Right lobe of liver (tissue), 6 donors: ENCODE data around the gene UBALD1. TPM values are rescaled to one million over a fixed set of nuclear protein-coding genes. Genes with fewer than 3 reads are reported as not detected.

Source experiments
- ATAC-seq, 4 donors: fragments of 200-7000 bp; cut with Tn5 transposase; one replicate each; pipeline ENCODE4 v1.9.1; 2020; ENCODE audit warnings: mild to moderate bottlenecking in 4 of 4, moderate library complexity in 4 of 4
- DNase-seq, 3 donors: peaks; one replicate each; pipeline ENCODE4 v3.0.0-alpha.2; 2020
- H3K27ac ChIP-seq, 3 donors: fragments of 200-600 bp; one replicate each; pipeline ENCODE4 v1.8.0; 2022
- H3K27me3 ChIP-seq, 2 donors: fragments of 200-600 bp; one replicate each; pipeline ENCODE4 v1.8.0; 2022
- H3K36me3 ChIP-seq, 4 donors: fragments of 200-600 bp; sonication (generic) in 1 of 4; one replicate each; pipeline versions ENCODE4 v1.5.1 to v1.8.0; 2017 to 2022; ENCODE audit warnings: control low read depth in 1 of 4
- H3K4me1 ChIP-seq, 4 donors: fragments of 200-600 bp; sonication (generic) in 1 of 4; one replicate each; pipeline versions ENCODE4 v1.5.1 to v1.8.0; 2017 to 2022; ENCODE audit warnings: control low read depth in 1 of 4
- H3K4me3 ChIP-seq, 3 donors: fragments of 200-600 bp; one replicate each; pipeline ENCODE4 v1.8.0; 2022
- H3K9me3 ChIP-seq, 4 donors: fragments of 200-600 bp; sonication (generic) in 1 of 4; one replicate each; pipeline versions ENCODE4 v1.5.1 to v1.8.0; 2017 to 2022; ENCODE audit warnings: control low read depth in 1 of 4
- POLR2A ChIP-seq: fragments of 450-650 bp; IDR thresholded peaks from one replicate; pipeline ENCODE4 v1.6.1; 2017; ENCODE audit warnings: antibody characterized with exemption, mild to moderate bottlenecking
- WGBS: methylation state at CpG from one replicate; pipeline ENCODE4 v1.1.6; 2018; ENCODE audit warnings: low coverage, low lambda C conversion rate; ENCODE audit not compliant: insufficient coverage; ENCODE audit errors: missing lambda C conversion rate; 5-methylcytosine and 5-hydroxymethylcytosine counted together
- intact Hi-C, 2 donors: fragments of 100-400 bp; cut with DNase I; formaldehyde crosslinking; loops; one replicate each; pipeline versions ENCODE4 v1.11.2 to v1.14.1; 2022
- total RNA-seq, 6 experiments: library from RNA; depleted of rRNA in 2 of 6; stranded (reverse); fragments of >200 nt in 2 of 6; fragmentation: NEBNext Ultra II Directional in 3 of 6; extraction: Animal tissue kit (Norgen Biotek cat#: 25700) in 3 of 6; gene quantifications; one replicate each; pipeline versions ENCODE4 v1.1.0 to v1.2.4, GENCODE V29; 2016 to 2023
- TF ChIP-seq, protein P1 (sequence below), 4 donors: fragments of 200-600 bp in 3 of 4; fragments of 450-650 bp in 1 of 4; IDR thresholded peaks; one replicate each; pipeline versions ENCODE4 v1.5.1 to v1.8.0; 2016 to 2022; ENCODE audit warnings: antibody characterized with exemption in 4 of 4, mild to moderate bottlenecking in 2 of 4
- donor health status: DM: no; HTN: yes; CAD: no.
- donor health status: DM: no; HTN: no; CAD: no.
- donor health status: DM: no; HTN: no; CAD: no.
- donor health status: DM: no; HTN: yes; CAD: no.
- donor health status: DM: no; HTN: yes; CAD: no.

Gene UBALD1
- total RNA-seq, 6 experiments from 2014 or later: 6.4 to 29.5 (median 17.2) TPM

DNA sequence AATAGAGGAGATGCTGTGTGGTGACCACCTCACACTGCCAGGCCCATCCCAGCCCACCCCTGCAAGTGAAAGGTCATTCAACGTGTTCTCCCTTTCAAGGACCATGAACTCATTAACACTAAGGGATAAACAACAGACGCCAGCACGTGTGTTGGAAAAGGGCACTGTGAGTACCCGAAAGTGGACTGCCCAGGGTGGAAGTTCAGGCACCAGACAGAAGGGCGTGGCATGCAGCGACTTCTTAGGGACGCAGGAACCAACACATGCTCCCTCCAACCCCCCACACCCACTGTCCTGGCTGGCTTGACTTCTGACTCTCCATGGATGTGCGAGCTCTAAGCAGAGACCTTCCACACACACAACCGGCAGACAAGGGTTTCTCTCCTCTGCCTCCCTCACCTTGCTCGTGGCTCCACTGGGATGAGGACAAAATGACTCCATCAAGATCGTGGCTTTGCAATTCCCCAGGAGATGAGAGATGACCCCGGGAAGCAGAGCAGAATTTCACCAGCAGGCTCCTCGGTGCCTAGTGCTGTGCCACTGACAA is 11.0 kb downstream of the UBALD1 start:
- Histone ChIP-seq H3K27me3 (no peaks in the 10 kb centered on the region), H3K36me3 (peaks cover 0 to 5% (median 3%) of the 10 kb centered on the region in 4 donors), H3K4me3 (no peak overlapping the region), H3K9me3 (no peaks in the 10 kb centered on the region), H3K27ac (no peak overlapping the region), H3K4me1 (no peaks in the 10 kb centered on the region)
- 33% methylated on average over 6 of the region's 13 CpGs for WGBS
- DNase-seq: no peak
- intact Hi-C loops: no loop called here
- ATAC-seq: peak in 1 of 4 donors; percentile 3
- TF ChIP-seq, protein P1, sequence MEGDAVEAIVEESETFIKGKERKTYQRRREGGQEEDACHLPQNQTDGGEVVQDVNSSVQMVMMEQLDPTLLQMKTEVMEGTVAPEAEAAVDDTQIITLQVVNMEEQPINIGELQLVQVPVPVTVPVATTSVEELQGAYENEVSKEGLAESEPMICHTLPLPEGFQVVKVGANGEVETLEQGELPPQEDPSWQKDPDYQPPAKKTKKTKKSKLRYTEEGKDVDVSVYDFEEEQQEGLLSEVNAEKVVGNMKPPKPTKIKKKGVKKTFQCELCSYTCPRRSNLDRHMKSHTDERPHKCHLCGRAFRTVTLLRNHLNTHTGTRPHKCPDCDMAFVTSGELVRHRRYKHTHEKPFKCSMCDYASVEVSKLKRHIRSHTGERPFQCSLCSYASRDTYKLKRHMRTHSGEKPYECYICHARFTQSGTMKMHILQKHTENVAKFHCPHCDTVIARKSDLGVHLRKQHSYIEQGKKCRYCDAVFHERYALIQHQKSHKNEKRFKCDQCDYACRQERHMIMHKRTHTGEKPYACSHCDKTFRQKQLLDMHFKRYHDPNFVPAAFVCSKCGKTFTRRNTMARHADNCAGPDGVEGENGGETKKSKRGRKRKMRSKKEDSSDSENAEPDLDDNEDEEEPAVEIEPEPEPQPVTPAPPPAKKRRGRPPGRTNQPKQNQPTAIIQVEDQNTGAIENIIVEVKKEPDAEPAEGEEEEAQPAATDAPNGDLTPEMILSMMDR (IDR thresholded peaks at IDR 0.05): no peak
- TF ChIP-seq POLR2A: no peak

DNA sequence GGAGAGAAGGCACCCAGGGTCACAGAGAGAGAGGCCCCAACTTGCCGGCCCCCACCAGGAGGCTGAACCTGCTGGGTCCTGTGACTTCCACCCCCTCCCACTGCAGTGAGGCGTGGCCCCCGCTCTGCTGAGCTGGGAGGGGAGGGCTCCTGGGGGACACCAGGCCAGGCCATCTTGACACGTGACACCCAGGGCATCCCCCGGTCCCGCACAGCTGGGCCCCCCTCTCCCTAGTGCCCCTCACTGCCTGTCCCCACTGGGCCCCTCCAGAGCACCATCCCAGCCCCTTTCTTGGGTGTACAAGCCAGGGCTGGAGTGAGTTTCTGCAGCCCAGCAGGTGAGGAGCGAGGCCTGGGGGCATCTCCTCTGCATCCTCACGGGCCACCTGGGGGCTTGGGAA is 12.4 kb downstream of the UBALD1 start:
- DNase-seq: no peak
- H3K27ac ChIP-seq: no peak overlapping the region
- ATAC-seq: peak in 2 of 4 donors; percentile 3 to 9
- intact Hi-C loops: no loop called here
- WGBS: 80% methylated on average over 1 of the region's 8 CpGs
- H3K4me3 ChIP-seq: no peak overlapping the region
- no peaks in the 10 kb centered on the region for H3K36me3 ChIP-seq
- TF ChIP-seq POLR2A: no peak
- TF ChIP-seq, protein P1 (IDR thresholded peaks at IDR 0.05): no peak
- H3K9me3 ChIP-seq: no peaks in the 10 kb centered on the region
- H3K4me1 ChIP-seq: peaks cover 0 to 2% (median 0%) of the 10 kb centered on the region in 4 donors
- H3K27me3 ChIP-seq: no peaks in the 10 kb centered on the region

DNA sequence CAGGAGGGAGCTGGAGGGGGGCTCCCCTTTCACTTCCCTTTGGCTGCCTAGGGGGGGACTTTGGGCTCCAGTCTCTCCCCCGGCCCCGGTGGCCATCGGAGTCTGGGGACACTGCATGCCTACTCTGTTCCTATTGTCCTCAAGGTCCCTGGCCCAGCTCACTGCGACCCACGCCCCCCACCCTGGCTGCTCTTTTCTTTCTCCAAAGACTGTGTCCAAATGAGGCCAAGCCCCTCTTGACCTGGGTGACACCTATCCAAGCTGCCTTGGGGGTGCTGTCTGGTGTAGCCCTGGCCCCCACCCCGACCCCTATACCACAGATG is 12.9 kb downstream of the UBALD1 start:
- intact Hi-C loops: no loop called here
- ATAC-seq (no peak), DNase-seq (no peak)
- Histone ChIP-seq H3K27me3 (no peaks in the 10 kb centered on the region), H3K4me1 (peaks cover 0 to 7% (median 0%) of the 10 kb centered on the region in 4 donors), H3K9me3 (no peaks in the 10 kb centered on the region), H3K27ac (no peak overlapping the region), H3K4me3 (no peak overlapping the region), H3K36me3 (no peaks in the 10 kb centered on the region)
- WGBS: 75% methylated on average over 1 of the region's 6 CpGs
- no peak for TF ChIP-seq POLR2A
- TF ChIP-seq, protein P1 (IDR thresholded peaks at IDR 0.05): no peak

- no peak for DNase-seq
- no peak overlapping the region for H3K27ac ChIP-seq
- intact Hi-C loops: no loop called here
- 52% methylated on average over 13 of the region's 18 CpGs for WGBS
- no peak overlapping the region for H3K4me3 ChIP-seq
- H3K9me3 ChIP-seq: no peaks in the 10 kb centered on the region
- H3K27me3 ChIP-seq: no peaks in the 10 kb centered on the region
- TF ChIP-seq, protein P1 (IDR thresholded peaks at IDR 0.05): no peak
- no peak for TF ChIP-seq POLR2A
- no peak for ATAC-seq
- no peaks in the 10 kb centered on the region for H3K36me3 ChIP-seq
- H3K4me1 ChIP-seq: peaks cover 0 to 7% (median 0%) of the 10 kb centered on the region in 4 donors
These were observed 13.4 kb downstream of the UBALD1 start for GRCh38 chr16:4601036-4601863.
